Measurements from ENCODE around the gene PPDPF.

Gene PPDPF

GRCh38 chr20:63532449-63532971 lies 11.9 kb downstream of the PPDPF start:
- Histone ChIP-seq H3K4me3 (ENCODE audit: low read depth, low read length) (no peak overlapping the region), H3K27me3 (replicated peaks) (no peaks in the 10 kb centered on the region), H3K27ac (no peak overlapping the region), H3K36me3 (replicated peaks) (no peaks in the 10 kb centered on the region)
- in situ Hi-C loops (cut with HindIII; ENCODE audit: low pct_ligation_motif_present, low sequenced_read_pairs) = no loop called here
- DNase-seq = no peak
- no peak for TF ChIP-seq CTCF (IDR thresholded peaks at IDR 0.05; ENCODE audit: low read depth, low read length, missing control alignments)

- Histone ChIP-seq H3K27me3 (replicated peaks) (no peaks in the 10 kb centered on the region), H3K36me3 (replicated peaks) (no peaks in the 10 kb centered on the region), H3K4me3 (ENCODE audit: low read depth, low read length) (no peak overlapping the region), H3K27ac (no peak overlapping the region)
- in situ Hi-C loops (cut with HindIII; ENCODE audit: low pct_ligation_motif_present, low sequenced_read_pairs) = no loop called here
- no peak for TF ChIP-seq CTCF (IDR thresholded peaks at IDR 0.05; ENCODE audit: low read depth, low read length, missing control alignments)
- no peak for DNase-seq
Observed at GRCh38 chr20:63533388-63533787, 12.8 kb downstream of the PPDPF start.

GRCh38 chr20:63533871-63534393 lies 13.4 kb downstream of the PPDPF start:
- in situ Hi-C loops (cut with HindIII; ENCODE audit: low pct_ligation_motif_present, low sequenced_read_pairs) = no loop called here
- no peak for DNase-seq
- H3K27ac ChIP-seq = no peak overlapping the region
- TF ChIP-seq CTCF (IDR thresholded peaks at IDR 0.05; ENCODE audit: low read depth, low read length, missing control alignments) = no peak
- H3K4me3 ChIP-seq (ENCODE audit: low read depth, low read length) = no peak overlapping the region
- no peaks in the 10 kb centered on the region for H3K27me3 ChIP-seq (replicated peaks)
- H3K36me3 ChIP-seq (replicated peaks) = no peaks in the 10 kb centered on the region

- Histone ChIP-seq H3K27ac (no peak overlapping the region), H3K36me3 (replicated peaks) (no peaks in the 10 kb centered on the region), H3K27me3 (replicated peaks) (no peaks in the 10 kb centered on the region), H3K4me3 (ENCODE audit: low read depth, low read length) (no peak overlapping the region)
- in situ Hi-C loops (cut with HindIII; ENCODE audit: low pct_ligation_motif_present, low sequenced_read_pairs) = no loop called here
- DNase-seq = no peak
- TF ChIP-seq CTCF (IDR thresholded peaks at IDR 0.05; ENCODE audit: low read depth, low read length, missing control alignments) = no peak
Observed at GRCh38 chr20:63534427-63534830, 13.9 kb downstream of the PPDPF start.

- no peaks in the 10 kb centered on the region for H3K36me3 ChIP-seq (replicated peaks)
- H3K27me3 ChIP-seq (replicated peaks) = no peaks in the 10 kb centered on the region
- in situ Hi-C loops (cut with HindIII; ENCODE audit: low pct_ligation_motif_present, low sequenced_read_pairs) = no loop called here
- no peak overlapping the region for H3K27ac ChIP-seq
- H3K4me3 ChIP-seq (ENCODE audit: low read depth, low read length) = no peak overlapping the region
- no peak for TF ChIP-seq CTCF (IDR thresholded peaks at IDR 0.05; ENCODE audit: low read depth, low read length, missing control alignments)
- DNase-seq = no peak
Observed at GRCh38 chr20:63534831-63535651, 14.5 kb downstream of the PPDPF start.

All from brain microvascular endothelial cell (primary cell).